Measurements from ENCODE around the gene RHOH.

Gene RHOH

GRCh38 chr4:40204507-40205258 lies 7.9 kb downstream of the RHOH start:
- H3K4me3 Mint-ChIP-seq, result peak overlapping the region; percentile 66 to 80
- H3K27ac Mint-ChIP-seq, result peak overlapping the region; percentile 95
- peaks cover 47 to 90% of the 10 kb centered on the region in 2 donors for H3K4me1 Mint-ChIP-seq
- no peak for DNase-seq
- peaks cover 14 to 33% of the 10 kb centered on the region in 2 donors for H3K36me3 Mint-ChIP-seq
- H3K9me3 Mint-ChIP-seq, result no peaks in the 10 kb centered on the region
- H3K27me3 Mint-ChIP-seq, result no peaks in the 10 kb centered on the region
- no peak for ATAC-seq (replicated peaks)

- peak; percentile 58 for DNase-seq
- Mint-ChIP-seq H3K36me3 (peaks cover 14 to 35% of the 10 kb centered on the region in 2 donors), H3K4me1 (peaks cover 49 to 90% of the 10 kb centered on the region in 2 donors), H3K4me3 (peak overlapping the region; percentile 66 to 80), H3K27me3 (no peaks in the 10 kb centered on the region), H3K27ac (peak overlapping the region; percentile 95), H3K9me3 (no peaks in the 10 kb centered on the region)
- ATAC-seq (replicated peaks), result peak; percentile 72 to 83
These were observed 8.7 kb downstream of the RHOH start for GRCh38 chr4:40205259-40206198.

GRCh38 chr4:40206426-40206825 lies 9.6 kb downstream of the RHOH start:
- H3K27ac Mint-ChIP-seq, result peak overlapping the region; percentile 95
- no peaks in the 10 kb centered on the region for H3K9me3 Mint-ChIP-seq
- no peak for ATAC-seq (replicated peaks)
- H3K4me1 Mint-ChIP-seq, result peaks cover 52 to 90% of the 10 kb centered on the region in 2 donors
- H3K4me3 Mint-ChIP-seq, result peak overlapping the region; percentile 66 to 80
- DNase-seq, result no peak
- no peaks in the 10 kb centered on the region for H3K27me3 Mint-ChIP-seq
- H3K36me3 Mint-ChIP-seq, result peaks cover 20 to 38% of the 10 kb centered on the region in 2 donors

GRCh38 chr4:40209401-40209800 lies 12.6 kb downstream of the RHOH start:
- DNase-seq, result no peak

GRCh38 chr4:40210776-40211175 lies 13.9 kb downstream of the RHOH start:
- Mint-ChIP-seq H3K27ac (peak overlapping the region; percentile 38), H3K4me3 (no peak overlapping the region), H3K9me3 (peaks cover 0 to 3% of the 10 kb centered on the region in 2 donors), H3K4me1 (peaks cover 58 to 90% of the 10 kb centered on the region in 2 donors), H3K27me3 (no peaks in the 10 kb centered on the region), H3K36me3 (peaks cover 42 to 56% of the 10 kb centered on the region in 2 donors)
- ATAC-seq (replicated peaks) (no peak), DNase-seq (no peak)

More at GRCh38 chr4:40209401-40209800, 12.6 kb downstream of the RHOH start:
- Mint-ChIP-seq H3K9me3 (peaks cover 0 to 3% of the 10 kb centered on the region in 2 donors), H3K36me3 (peaks cover 35 to 44% of the 10 kb centered on the region in 2 donors), H3K4me1 (peaks cover 59 to 90% of the 10 kb centered on the region in 2 donors), H3K27ac (no peak overlapping the region), H3K4me3 (peak overlapping the region in 1 of 2 donors; percentile 35), H3K27me3 (no peaks in the 10 kb centered on the region)
- no peak for ATAC-seq (replicated peaks)

- H3K9me3 Mint-ChIP-seq, result peaks cover 0 to 3% of the 10 kb centered on the region in 2 donors
- H3K27me3 Mint-ChIP-seq, result no peaks in the 10 kb centered on the region
- no peak for DNase-seq
- ATAC-seq (replicated peaks), result no peak
- H3K36me3 Mint-ChIP-seq, result peaks cover 41 to 56% of the 10 kb centered on the region in 2 donors
- peaks cover 54 to 91% of the 10 kb centered on the region in 2 donors for H3K4me1 Mint-ChIP-seq
- peak overlapping the region; percentile 76 for H3K27ac Mint-ChIP-seq
- peak overlapping the region in 1 of 2 donors; percentile 32 for H3K4me3 Mint-ChIP-seq
These were observed 14.7 kb downstream of the RHOH start for GRCh38 chr4:40211224-40212185.

- DNase-seq, result no peak
- H3K9me3 Mint-ChIP-seq, result peaks cover 0 to 3% of the 10 kb centered on the region in 2 donors
- H3K27me3 Mint-ChIP-seq, result no peaks in the 10 kb centered on the region
- peak overlapping the region; percentile 0 to 24 for H3K4me3 Mint-ChIP-seq
- H3K27ac Mint-ChIP-seq, result peak overlapping the region; percentile 90
- ATAC-seq (replicated peaks), result peak in 1 of 2 donors; percentile 26
- H3K36me3 Mint-ChIP-seq, result peaks cover 43 to 56% of the 10 kb centered on the region in 2 donors
- peaks cover 57 to 96% of the 10 kb centered on the region in 2 donors for H3K4me1 Mint-ChIP-seq
These were observed 16.1 kb downstream of the RHOH start for GRCh38 chr4:40212674-40213527.

- Mint-ChIP-seq H3K9me3 (peaks cover 0 to 3% of the 10 kb centered on the region in 2 donors), H3K27me3 (no peaks in the 10 kb centered on the region), H3K4me3 (peak overlapping the region; percentile 30 to 61), H3K4me1 (peaks cover 63 to 95% of the 10 kb centered on the region in 2 donors), H3K27ac (peak overlapping the region; percentile 90), H3K36me3 (peaks cover 48 to 60% of the 10 kb centered on the region in 2 donors)
- DNase-seq (no peak), ATAC-seq (replicated peaks) (peak; percentile 53 to 64)
These were observed 17.2 kb downstream of the RHOH start for GRCh38 chr4:40214038-40214437.

GRCh38 chr4:40214661-40215418 lies 18.0 kb downstream of the RHOH start:
- H3K4me3 Mint-ChIP-seq, result no peak overlapping the region
- no peaks in the 10 kb centered on the region for H3K27me3 Mint-ChIP-seq
- DNase-seq (no peak), ATAC-seq (replicated peaks) (peak in 1 of 2 donors; percentile 18)
- H3K36me3 Mint-ChIP-seq, result peaks cover 48 to 58% of the 10 kb centered on the region in 2 donors
- H3K9me3 Mint-ChIP-seq, result peaks cover 0 to 3% of the 10 kb centered on the region in 2 donors
- H3K27ac Mint-ChIP-seq, result peak overlapping the region; percentile 90
- H3K4me1 Mint-ChIP-seq, result peaks cover 64 to 93% of the 10 kb centered on the region in 2 donors

GRCh38 chr4:40216622-40217366 lies 20.0 kb downstream of the RHOH start:
- H3K27me3 Mint-ChIP-seq, result no peaks in the 10 kb centered on the region
- H3K9me3 Mint-ChIP-seq, result peaks cover 3 to 5% of the 10 kb centered on the region in 2 donors
- peaks cover 43 to 47% of the 10 kb centered on the region in 2 donors for H3K36me3 Mint-ChIP-seq
- DNase-seq (no peak), ATAC-seq (replicated peaks) (peak in 1 of 2 donors; percentile 44)
- H3K27ac Mint-ChIP-seq, result peak overlapping the region; percentile 83
- no peak overlapping the region for H3K4me3 Mint-ChIP-seq
- peaks cover 59 to 89% of the 10 kb centered on the region in 2 donors for H3K4me1 Mint-ChIP-seq

GRCh38 chr4:40221744-40222143 lies 24.9 kb downstream of the RHOH start:
- Mint-ChIP-seq H3K27ac (peak overlapping the region; percentile 84), H3K4me3 (no peak overlapping the region), H3K4me1 (peaks cover 43 to 76% of the 10 kb centered on the region in 2 donors), H3K9me3 (peaks cover 3 to 12% of the 10 kb centered on the region in 2 donors), H3K27me3 (no peaks in the 10 kb centered on the region), H3K36me3 (peaks cover 30 to 50% of the 10 kb centered on the region in 2 donors)
- ATAC-seq (replicated peaks) (peak in 1 of 2 donors; percentile 41), DNase-seq (no peak)

Measured in stimulated activated naive B cell treated with anti-CD40 and anti-IgM and Interleukin-4, amounts not matched to agents 10 μg/mL and 1 μg/mL and 100 μg/mL, for 72 hours (primary cell).